NOMO-1 treated with dmso at 0.1 percent for 144 hours (cell line): ENCODE measurements around the gene CRIP3.

ENCODE experiments used
- DNase-seq: peaks from one replicate; lab custom pipeline; 2025; ENCODE audit not compliant: unreplicated experiment; lab: John Stamatoyannopoulos, UW

CRIP3 gene

GRCh38 chr6:43258180-43258579 lies 50.4 kb downstream of the CRIP3 start:
- no peak for DNase-seq

- DNase-seq, result no peak
Observed at GRCh38 chr6:43257367-43258145, 51.1 kb downstream of the CRIP3 start.

GRCh38 chr6:43256670-43257366 lies 51.8 kb downstream of the CRIP3 start:
- no peak for DNase-seq
